ENCODE data around the gene ZNF385B. TPM values are rescaled to one million over a fixed set of nuclear protein-coding genes. Genes with fewer than 3 reads are reported as not detected.
"Not testable (repeated sequence)": the region's sequence is repeated elsewhere in the genome, so short reads cannot be mapped to it uniquely, and the experiment has no call there.

The ZNF385B gene
- total and polyA plus RNA-seq, 5 donors = 32.6 to 95.9 (median 65.6) TPM

GRCh38 chr2:179470992-179471391, 390.4 kb downstream of the ZNF385B start:
- H3K27me3 ChIP-seq (ENCODE audit: control insufficient read depth, insufficient read depth) = no peaks in the 10 kb centered on the region
- H3K4me1 ChIP-seq (ENCODE audit: control insufficient read depth, insufficient read depth, low read length) = peaks cover 2% of the 10 kb centered on the region
- no peak overlapping the region for H3K4me3 ChIP-seq (ENCODE audit: low read length)
- 76% methylated on average over 2 of the region's 2 CpGs for WGBS
- ATAC-seq (no peak), DNase-seq (no peak)
- intact Hi-C loops (cut with DNase I) = no loop called here
- no peak overlapping the region for H3K27ac ChIP-seq (ENCODE audit: low read length)
- H3K9me3 ChIP-seq (ENCODE audit: control insufficient read depth, low read length) = no peaks in the 10 kb centered on the region

GRCh38 chr2:179470089-179470488, 391.3 kb downstream of the ZNF385B start:
- ATAC-seq = no peak
- intact Hi-C loops (cut with DNase I) = no loop called here
- no peaks in the 10 kb centered on the region for H3K27me3 ChIP-seq (ENCODE audit: control insufficient read depth, insufficient read depth)
- no peaks in the 10 kb centered on the region for H3K9me3 ChIP-seq (ENCODE audit: control insufficient read depth, low read length)
- WGBS = 75% methylated on average over 3 of the region's 3 CpGs
- no peak overlapping the region for H3K4me3 ChIP-seq (ENCODE audit: low read length)
- no peak for DNase-seq
- no peak overlapping the region for H3K27ac ChIP-seq (ENCODE audit: low read length)
- peaks cover 2% of the 10 kb centered on the region for H3K4me1 ChIP-seq (ENCODE audit: control insufficient read depth, insufficient read depth, low read length)

DNA sequence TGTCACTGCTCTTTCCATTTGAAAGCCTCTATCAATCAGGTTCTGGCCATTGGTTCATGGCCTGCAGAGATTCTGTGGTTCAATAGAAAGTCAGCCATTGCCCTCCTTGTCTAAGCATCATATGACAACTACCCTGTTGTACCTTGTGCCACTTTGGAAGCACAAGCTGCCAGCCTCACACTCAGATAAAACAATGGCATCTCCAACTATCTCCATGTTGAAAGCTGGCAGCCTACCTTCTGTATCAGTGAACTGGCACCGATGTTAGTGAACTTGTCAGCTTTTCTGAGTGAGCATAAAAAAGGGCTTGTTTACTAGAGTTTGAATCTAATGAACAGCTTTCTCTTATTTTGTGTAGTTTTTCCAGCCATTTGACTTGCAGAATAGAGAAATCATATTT, 393.5 kb downstream of the ZNF385B start:
- 68% methylated on average over 1 of the region's 1 CpG for WGBS

GRCh38 chr2:179467111-179467510, 394.3 kb downstream of the ZNF385B start:
- intact Hi-C loops (cut with DNase I) = no loop called here
- ATAC-seq = no peak
- H3K27ac ChIP-seq (ENCODE audit: low read length) = no peak overlapping the region
- H3K4me1 ChIP-seq (ENCODE audit: control insufficient read depth, insufficient read depth, low read length) = peaks cover 2% of the 10 kb centered on the region
- H3K27me3 ChIP-seq (ENCODE audit: control insufficient read depth, insufficient read depth) = no peaks in the 10 kb centered on the region
- H3K9me3 ChIP-seq (ENCODE audit: control insufficient read depth, low read length) = no peaks in the 10 kb centered on the region
- no peak for DNase-seq
- no peak overlapping the region for H3K4me3 ChIP-seq (ENCODE audit: low read length)

More for the DNA sequence above, 393.5 kb downstream of the ZNF385B start:
- H3K9me3 ChIP-seq (ENCODE audit: control insufficient read depth, low read length) = no peaks in the 10 kb centered on the region
- no peaks in the 10 kb centered on the region for H3K27me3 ChIP-seq (ENCODE audit: control insufficient read depth, insufficient read depth)
- DNase-seq (no peak), ATAC-seq (peak; percentile 64 to 89)
- no peak overlapping the region for H3K4me3 ChIP-seq (ENCODE audit: low read length)
- H3K27ac ChIP-seq (ENCODE audit: low read length) = no peak overlapping the region
- peaks cover 2% of the 10 kb centered on the region for H3K4me1 ChIP-seq (ENCODE audit: control insufficient read depth, insufficient read depth, low read length)
- intact Hi-C loops (cut with DNase I) = no loop called here

- Histone ChIP-seq H3K27ac (ENCODE audit: low read length) (no peak overlapping the region), H3K9me3 (ENCODE audit: control insufficient read depth, low read length) (no peaks in the 10 kb centered on the region), H3K27me3 (ENCODE audit: control insufficient read depth, insufficient read depth) (no peaks in the 10 kb centered on the region), H3K4me3 (ENCODE audit: low read length) (no peak overlapping the region), H3K4me1 (ENCODE audit: control insufficient read depth, insufficient read depth, low read length) (no peaks in the 10 kb centered on the region)
- intact Hi-C loops (cut with DNase I) = no loop called here
- DNase-seq (no peak), ATAC-seq (no peak)
Observed at GRCh38 chr2:179461420-179461819, 400.0 kb downstream of the ZNF385B start.

DNA sequence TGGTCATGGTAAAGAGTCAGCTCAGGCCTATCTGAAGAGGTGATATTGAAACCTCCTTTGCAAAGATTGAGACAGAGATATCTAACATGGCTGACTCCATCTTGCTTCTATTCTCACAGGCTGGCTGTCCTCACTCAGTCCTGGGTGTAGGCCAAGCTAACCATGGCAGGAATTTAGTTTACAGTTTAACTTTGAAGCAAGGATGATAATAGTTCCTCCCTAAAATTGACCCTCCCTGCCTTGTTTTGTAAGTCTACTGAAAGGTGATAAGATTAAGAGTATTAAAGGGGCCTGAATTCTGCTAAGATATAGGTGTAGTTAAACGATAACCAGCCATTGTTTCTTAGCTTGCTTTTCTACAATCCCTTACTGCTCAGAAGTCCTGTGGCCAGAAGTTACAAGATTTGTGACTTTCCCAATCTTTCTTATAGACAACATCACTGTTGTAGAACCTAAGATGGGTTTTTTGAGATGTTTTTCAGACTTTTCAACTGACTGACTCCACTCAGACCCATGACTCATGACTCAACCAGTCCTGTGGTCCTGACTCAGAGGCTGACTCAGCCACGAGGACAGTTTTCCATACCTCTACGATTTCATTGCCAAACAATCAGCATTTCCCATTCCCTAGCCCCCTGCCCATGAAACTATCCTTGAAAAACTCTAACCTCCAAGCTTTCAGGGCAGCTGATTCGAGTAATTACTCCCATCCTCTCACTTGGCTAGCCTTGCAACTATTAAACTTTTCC, 401.1 kb downstream of the ZNF385B start:
- Histone ChIP-seq H3K9me3 (ENCODE audit: control insufficient read depth, low read length) (no peaks in the 10 kb centered on the region), H3K4me3 (ENCODE audit: low read length) (no peak overlapping the region), H3K4me1 (ENCODE audit: control insufficient read depth, insufficient read depth, low read length) (no peaks in the 10 kb centered on the region), H3K27ac (ENCODE audit: low read length) (no peak overlapping the region), H3K27me3 (ENCODE audit: control insufficient read depth, insufficient read depth) (no peaks in the 10 kb centered on the region)
- peak in 1 of 3 donors; percentile 21 for DNase-seq
- WGBS = 64% methylated on average over 4 of the region's 4 CpGs
- intact Hi-C loops (cut with DNase I) = no loop called here
- ATAC-seq = no peak

GRCh38 chr2:179458113-179458512, 403.3 kb downstream of the ZNF385B start:
- H3K4me3 ChIP-seq (ENCODE audit: low read length); intact Hi-C loops (cut with DNase I); H3K27ac ChIP-seq (ENCODE audit: low read length); H3K9me3 ChIP-seq (ENCODE audit: control insufficient read depth, low read length); DNase-seq; ATAC-seq; H3K27me3 ChIP-seq (ENCODE audit: control insufficient read depth, insufficient read depth); H3K4me1 ChIP-seq (ENCODE audit: control insufficient read depth, insufficient read depth, low read length): not testable (repeated sequence)
- 83% methylated on average over 5 of the region's 5 CpGs for WGBS

- Histone ChIP-seq H3K4me1 (ENCODE audit: control insufficient read depth, insufficient read depth, low read length) (no peaks in the 10 kb centered on the region), H3K9me3 (ENCODE audit: control insufficient read depth, low read length) (no peaks in the 10 kb centered on the region), H3K27me3 (ENCODE audit: control insufficient read depth, insufficient read depth) (no peaks in the 10 kb centered on the region), H3K27ac (ENCODE audit: low read length) (no peak overlapping the region), H3K4me3 (ENCODE audit: low read length) (no peak overlapping the region)
- 91% methylated on average over 4 of the region's 4 CpGs for WGBS
- DNase-seq = no peak
- intact Hi-C loops (cut with DNase I) = no loop called here
- ATAC-seq = no peak
Observed at GRCh38 chr2:179455824-179456223, 405.6 kb downstream of the ZNF385B start.

DNA sequence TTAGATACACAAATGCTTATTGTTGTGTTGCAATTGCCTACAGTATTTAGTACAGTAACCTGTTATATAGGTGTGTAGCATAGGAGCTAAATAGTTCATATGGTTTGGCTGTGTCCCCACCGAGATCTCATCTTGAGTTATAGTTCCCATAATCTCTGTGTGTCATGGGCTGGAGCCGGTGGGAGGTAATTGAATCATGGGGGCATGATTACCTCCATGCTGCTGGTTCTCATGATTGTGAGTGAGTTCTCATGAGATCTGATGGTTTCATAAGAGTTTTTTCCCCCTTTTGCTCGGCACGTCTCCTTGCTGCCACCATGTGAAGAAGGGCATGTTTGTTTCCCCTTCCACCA, 406.3 kb downstream of the ZNF385B start:
- no peaks in the 10 kb centered on the region for H3K27me3 ChIP-seq (ENCODE audit: control insufficient read depth, insufficient read depth)

DNA sequence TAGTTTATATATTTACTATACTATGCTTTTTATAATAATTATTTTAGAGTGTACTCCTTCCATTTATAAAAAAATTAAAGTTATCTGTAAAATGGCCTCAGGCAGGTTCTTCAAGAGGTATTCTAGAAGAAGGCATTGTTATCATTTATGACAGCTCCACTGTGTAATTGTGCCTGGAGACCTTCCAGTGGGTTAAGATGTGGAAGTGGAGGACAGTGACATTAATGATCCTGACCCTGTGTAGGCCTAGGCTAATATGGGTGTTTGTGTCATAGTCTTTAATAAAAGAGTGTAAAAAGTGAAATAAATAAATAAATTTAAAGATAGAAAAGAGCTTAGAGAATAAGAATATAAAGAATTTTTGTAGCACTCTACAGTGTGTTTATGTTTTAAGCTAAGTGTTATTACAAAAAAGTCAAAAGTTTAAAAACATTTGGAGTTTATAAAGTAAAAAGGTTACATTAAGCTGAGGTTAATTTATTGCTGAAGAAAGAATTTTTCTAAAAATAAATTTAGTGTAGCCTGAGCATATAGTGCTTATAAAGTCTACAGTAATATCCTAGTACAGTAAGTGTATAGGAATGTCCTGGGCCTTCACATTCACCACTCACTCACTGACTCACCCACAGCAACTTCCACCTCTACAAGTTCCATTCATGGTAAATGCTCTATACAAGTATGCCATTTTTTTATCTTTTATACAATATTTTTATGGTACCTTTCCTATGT, 406.8 kb downstream of the ZNF385B start:
- Histone ChIP-seq H3K27ac (ENCODE audit: low read length) (no peak overlapping the region), H3K27me3 (ENCODE audit: control insufficient read depth, insufficient read depth) (no peaks in the 10 kb centered on the region), H3K9me3 (ENCODE audit: control insufficient read depth, low read length) (no peaks in the 10 kb centered on the region), H3K4me1 (ENCODE audit: control insufficient read depth, insufficient read depth, low read length) (no peaks in the 10 kb centered on the region), H3K4me3 (ENCODE audit: low read length) (no peak overlapping the region)
- DNase-seq (no peak), ATAC-seq (no peak)
- intact Hi-C loops (cut with DNase I) = no loop called here

More for the DNA sequence above, 406.3 kb downstream of the ZNF385B start:
- Histone ChIP-seq H3K4me1 (ENCODE audit: control insufficient read depth, insufficient read depth, low read length) (no peaks in the 10 kb centered on the region), H3K4me3 (ENCODE audit: low read length) (no peak overlapping the region), H3K27ac (ENCODE audit: low read length) (no peak overlapping the region), H3K9me3 (ENCODE audit: control insufficient read depth, low read length) (no peaks in the 10 kb centered on the region)
- DNase-seq (no peak), ATAC-seq (no peak)
- intact Hi-C loops (cut with DNase I) = no loop called here
- 93% methylated on average over 4 of the region's 4 CpGs for WGBS

DNA sequence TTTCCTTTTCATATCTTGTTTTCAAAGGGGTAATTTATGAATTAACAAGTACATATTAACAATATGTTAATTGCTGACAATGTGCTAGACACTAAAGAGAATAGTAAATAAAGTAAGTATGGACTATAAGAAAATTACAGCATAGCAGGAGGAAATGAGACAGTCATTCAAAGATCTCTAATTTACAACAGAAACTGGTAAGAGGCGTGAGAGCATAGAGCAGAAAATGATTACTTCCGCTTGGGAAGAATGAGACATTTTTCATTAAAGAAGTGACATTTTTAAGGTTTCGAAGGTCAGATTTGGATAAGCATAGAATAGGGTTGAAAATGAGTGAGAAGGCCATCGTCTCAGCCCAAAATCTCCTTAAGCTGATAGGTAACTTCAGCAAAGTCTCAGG, 412.4 kb downstream of the ZNF385B start:
- Histone ChIP-seq H3K4me1 (ENCODE audit: control insufficient read depth, insufficient read depth, low read length) (no peaks in the 10 kb centered on the region), H3K4me3 (ENCODE audit: low read length) (no peak overlapping the region), H3K27me3 (ENCODE audit: control insufficient read depth, insufficient read depth) (no peaks in the 10 kb centered on the region), H3K9me3 (ENCODE audit: control insufficient read depth, low read length) (no peaks in the 10 kb centered on the region), H3K27ac (ENCODE audit: low read length) (no peak overlapping the region)
- intact Hi-C loops (cut with DNase I) = no loop called here
- WGBS = 88% methylated on average over 4 of the region's 4 CpGs
- ATAC-seq (no peak), DNase-seq (no peak)

Measured in right cardiac atrium (tissue), 5 donors.